SK-N-SH (cell line): ENCODE results near the gene RMDN2.

Experiments
- POLR2AphosphoS5 ChIP-seq: IDR thresholded peaks from 2 replicates; pipeline ENCODE4 v1.6.1; 2012; ENCODE audit warnings: low read depth, low read length
- RAD21 ChIP-seq: IDR thresholded peaks from 2 replicates; pipeline ENCODE4 v1.6.1; 2012; ENCODE audit warnings: mild to moderate bottlenecking, low read length

DNA sequence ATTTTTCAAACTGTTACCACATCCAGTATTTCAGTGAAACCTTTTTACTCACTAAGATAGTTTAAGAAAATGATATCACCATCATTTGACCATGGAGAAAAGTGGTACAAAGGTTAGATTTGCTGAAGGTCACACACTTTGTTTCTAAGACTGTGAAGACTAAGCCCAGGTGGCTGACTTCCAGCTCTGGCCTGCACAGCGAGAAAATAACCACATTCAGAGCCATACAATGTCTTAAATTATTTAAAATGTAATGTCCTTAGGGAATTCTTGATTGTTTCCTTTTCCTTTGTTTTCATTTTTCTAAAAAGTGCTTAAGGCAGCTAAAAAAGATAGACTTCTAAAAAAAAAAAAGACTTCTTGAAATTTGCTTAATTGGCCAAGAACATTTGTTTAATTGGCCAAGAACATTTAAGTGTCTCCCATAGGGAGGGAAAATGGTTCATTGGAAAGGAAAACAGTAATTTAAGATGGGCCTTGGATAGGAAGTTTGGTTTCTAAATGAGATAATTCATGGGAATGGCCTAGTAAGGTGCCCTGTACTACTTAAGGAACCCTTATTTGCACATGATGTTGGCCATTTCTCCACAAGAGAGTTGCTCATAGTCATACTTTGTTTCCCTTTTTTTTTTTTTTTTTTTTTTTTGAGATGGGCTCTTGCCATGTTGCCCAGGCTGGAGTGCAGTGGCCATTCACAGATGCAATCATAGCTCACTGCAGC, 105.7 kb downstream of the RMDN2 start:
- TF ChIP-seq RAD21: no peak
- TF ChIP-seq POLR2AphosphoS5: no peak
